ENCODE results near the gene TNFRSF17. TPM values are rescaled to one million over a fixed set of nuclear protein-coding genes. Genes with fewer than 3 reads are reported as not detected.

The TNFRSF17 gene
- total RNA-seq, 1 donor from 2014 or later, result not detected

- DNase-seq (ENCODE audit: low spot score), result peak; percentile 42
These were observed 37.5 kb downstream of the TNFRSF17 start for GRCh38 chr16:12002447-12003006.

GRCh38 chr16:12006637-12007036, 41.6 kb downstream of the TNFRSF17 start:
- no peak for DNase-seq (ENCODE audit: low spot score)

- no peak for DNase-seq (ENCODE audit: low spot score)
These were observed 44.5 kb downstream of the TNFRSF17 start for GRCh38 chr16:12009462-12009861.

GRCh38 chr16:12009922-12010321, 44.9 kb downstream of the TNFRSF17 start:
- no peak for DNase-seq (ENCODE audit: low spot score)

- no peak for DNase-seq (ENCODE audit: low spot score)
These were observed 45.6 kb downstream of the TNFRSF17 start for GRCh38 chr16:12010388-12011251.

GRCh38 chr16:12011565-12011964, 46.6 kb downstream of the TNFRSF17 start:
- no peak for DNase-seq (ENCODE audit: low spot score)

GRCh38 chr16:12016291-12016947, 51.4 kb downstream of the TNFRSF17 start:
- DNase-seq (ENCODE audit: low spot score), result no peak

GRCh38 chr16:12017558-12017957, 52.5 kb downstream of the TNFRSF17 start:
- peak; percentile 74 for DNase-seq (ENCODE audit: low spot score)

Other genes starting within 250 kb of the TNFRSF17 start
- 30.3 TPM for gene TXNDC11, start 222.4 kb upstream of the TNFRSF17 start, total RNA-seq (ENCODE audit: insufficient read depth, low replicate concordance)
- 61.2 TPM for gene ZC3H7A, start 168.0 kb upstream of the TNFRSF17 start, total RNA-seq (ENCODE audit: insufficient read depth, low replicate concordance)
- gene RSL1D1, start 113.7 kb upstream of the TNFRSF17 start, total RNA-seq (ENCODE audit: insufficient read depth, low replicate concordance), result 63.8 TPM
- 72.5 TPM for gene GSPT1, start 49.3 kb upstream of the TNFRSF17 start, total RNA-seq (ENCODE audit: insufficient read depth, low replicate concordance)
- gene NPIPB2, start 23.2 kb upstream of the TNFRSF17 start, total RNA-seq (ENCODE audit: insufficient read depth, low replicate concordance), result 4.6 TPM
- gene SNX29, start 11.5 kb downstream of the TNFRSF17 start, total RNA-seq (ENCODE audit: insufficient read depth, low replicate concordance), result 26.2 TPM

Measured in umbilical cord (tissue), 2 donors.